ENCODE results near the gene MUS81.

GRCh38 chr11:65892661-65893317 is 32.6 kb downstream of the MUS81 start:
- TF ChIP-seq CTCF (IDR thresholded peaks at IDR 0.05) (no peak), POLR2A (IDR thresholded peaks at IDR 0.05) (no peak)

Data from heart left ventricle (tissue), 13 donors.